B cell (primary cell): ENCODE measurements around the gene AVPI1.
"Not testable (repeated sequence)": the region's sequence is repeated elsewhere in the genome, so short reads cannot be mapped to it uniquely, and the experiment has no call there.

Experiments used
- EZH2 ChIP-seq: IDR thresholded peaks from 2 replicates; pipeline ENCODE4 v1.6.1; 2012; ENCODE audit warnings: borderline replicate concordance, low read depth, mild to moderate bottlenecking, moderate library complexity, low read length; ENCODE audit not compliant: insufficient read depth, poor library complexity, severe bottlenecking
- TF ChIP-seq, protein P1 (sequence below): fragments of 200-600 bp; IDR thresholded peaks from one replicate; pipeline ENCODE4 v1.8.0; 2022; ENCODE audit warnings: antibody characterized with exemption, mild to moderate bottlenecking

GRCh38 chr10:97684368-97684713, 2.7 kb downstream of the AVPI1 start:
- not testable (repeated sequence) for TF ChIP-seq EZH2
- TF ChIP-seq, protein P1, sequence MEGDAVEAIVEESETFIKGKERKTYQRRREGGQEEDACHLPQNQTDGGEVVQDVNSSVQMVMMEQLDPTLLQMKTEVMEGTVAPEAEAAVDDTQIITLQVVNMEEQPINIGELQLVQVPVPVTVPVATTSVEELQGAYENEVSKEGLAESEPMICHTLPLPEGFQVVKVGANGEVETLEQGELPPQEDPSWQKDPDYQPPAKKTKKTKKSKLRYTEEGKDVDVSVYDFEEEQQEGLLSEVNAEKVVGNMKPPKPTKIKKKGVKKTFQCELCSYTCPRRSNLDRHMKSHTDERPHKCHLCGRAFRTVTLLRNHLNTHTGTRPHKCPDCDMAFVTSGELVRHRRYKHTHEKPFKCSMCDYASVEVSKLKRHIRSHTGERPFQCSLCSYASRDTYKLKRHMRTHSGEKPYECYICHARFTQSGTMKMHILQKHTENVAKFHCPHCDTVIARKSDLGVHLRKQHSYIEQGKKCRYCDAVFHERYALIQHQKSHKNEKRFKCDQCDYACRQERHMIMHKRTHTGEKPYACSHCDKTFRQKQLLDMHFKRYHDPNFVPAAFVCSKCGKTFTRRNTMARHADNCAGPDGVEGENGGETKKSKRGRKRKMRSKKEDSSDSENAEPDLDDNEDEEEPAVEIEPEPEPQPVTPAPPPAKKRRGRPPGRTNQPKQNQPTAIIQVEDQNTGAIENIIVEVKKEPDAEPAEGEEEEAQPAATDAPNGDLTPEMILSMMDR = not testable (repeated sequence)
